Trophoblast cell (in vitro differentiated cells and primary cell): ENCODE data around the gene LRP1B.

Source experiments
- DNase-seq, 2 donors: peaks; one replicate each; pipeline ENCODE4 v3.0.0-alpha.2; 2016
- H2AFZ ChIP-seq: 2 replicates; pipeline ENCODE4 v1.6.1; 2013; ENCODE audit warnings: low read length, moderate library complexity, mild to moderate bottlenecking; ENCODE audit not compliant: insufficient read depth, poor library complexity
- H2AK5ac ChIP-seq: 2 replicates; pipeline ENCODE4 v1.6.1; 2013; ENCODE audit warnings: mild to moderate bottlenecking, low read length
- H2BK120ac ChIP-seq: 2 replicates; pipeline ENCODE4 v1.6.1; 2013; ENCODE audit warnings: low read length, mild to moderate bottlenecking, moderate library complexity; ENCODE audit not compliant: insufficient read depth, poor library complexity
- H2BK12ac ChIP-seq: 2 replicates; pipeline ENCODE4 v1.6.1; 2013; ENCODE audit warnings: mild to moderate bottlenecking, low read length, moderate library complexity
- H2BK5ac ChIP-seq: 2 replicates; pipeline ENCODE4 v1.6.1; 2013; ENCODE audit warnings: low read length, low read depth, moderate library complexity, mild to moderate bottlenecking; ENCODE audit not compliant: poor library complexity
- H3K14ac ChIP-seq: 2 replicates; pipeline ENCODE4 v1.6.1; 2013; ENCODE audit warnings: mild to moderate bottlenecking, low read length
- H3K18ac ChIP-seq: 2 replicates; pipeline ENCODE4 v1.6.1; 2013; ENCODE audit warnings: mild to moderate bottlenecking, low read length
- H3K23ac ChIP-seq: 2 replicates; pipeline ENCODE4 v1.6.1; 2013; ENCODE audit warnings: low read length
- H3K27ac ChIP-seq: 2 replicates; pipeline ENCODE4 v1.5.1; 2013; ENCODE audit warnings: low read depth, mild to moderate bottlenecking, inconsistent platforms, low read length, moderate library complexity
- H3K27me3 ChIP-seq: 2 replicates; pipeline ENCODE4 v1.6.1; 2013; ENCODE audit warnings: inconsistent platforms, mild to moderate bottlenecking, low read length, moderate library complexity; ENCODE audit not compliant: insufficient read depth
- H3K36me3 ChIP-seq, 2 experiments: 1 replicate in 1 of 2; 2 replicates in 1 of 2; pipeline ENCODE4 v1.6.1; 2013; ENCODE audit warnings: low read length in 2 of 2, mild to moderate bottlenecking in 2 of 2, moderate library complexity in 1 of 2; ENCODE audit not compliant: insufficient read depth in 2 of 2, control insufficient read depth in 1 of 2
- H3K4ac ChIP-seq: 2 replicates; pipeline ENCODE4 v1.6.1; 2013; ENCODE audit warnings: low read depth, mild to moderate bottlenecking, low read length, moderate library complexity
- H3K4me1 ChIP-seq, 2 experiments: 1 replicate in 1 of 2; 2 replicates in 1 of 2; pipeline ENCODE4 v1.6.1; 2013; ENCODE audit warnings: low read length in 2 of 2, mild to moderate bottlenecking in 2 of 2, moderate library complexity in 1 of 2; ENCODE audit not compliant: insufficient read depth in 2 of 2, control insufficient read depth in 1 of 2
- H3K4me2 ChIP-seq: 2 replicates; pipeline ENCODE4 v1.6.1; 2013; ENCODE audit warnings: inconsistent platforms, mild to moderate bottlenecking, low read length, moderate library complexity
- H3K4me3 ChIP-seq: 2 replicates; pipeline ENCODE4 v1.5.1; 2013; ENCODE audit warnings: mild to moderate bottlenecking, low read depth, low read length, inconsistent platforms
- H3K79me1 ChIP-seq: one replicate; pipeline ENCODE4 v1.6.1; 2013; ENCODE audit warnings: low read length
- H3K79me2 ChIP-seq: 2 replicates; pipeline ENCODE4 v1.6.1; 2013; ENCODE audit warnings: low read length, mild to moderate bottlenecking; ENCODE audit not compliant: control insufficient read depth, insufficient read depth, poor library complexity
- H3K9ac ChIP-seq: 2 replicates; pipeline ENCODE4 v1.6.1; 2013; ENCODE audit warnings: mild to moderate bottlenecking, low read length
- H3K9me3 ChIP-seq: 2 replicates; pipeline ENCODE4 v1.6.1; 2013; ENCODE audit warnings: low read depth, mild to moderate bottlenecking, control low read depth, inconsistent platforms, low read length; ENCODE audit not compliant: insufficient read depth
- H4K12ac ChIP-seq: 2 replicates; pipeline ENCODE4 v1.6.1; 2013; ENCODE audit warnings: low read depth, mild to moderate bottlenecking, low read length, moderate library complexity
- H4K8ac ChIP-seq: 2 replicates; pipeline ENCODE4 v1.6.1; 2013; ENCODE audit warnings: low read depth, mild to moderate bottlenecking, low read length, moderate library complexity
- H4K91ac ChIP-seq: one replicate; pipeline ENCODE4 v1.6.1; 2013; ENCODE audit warnings: low read depth, mild to moderate bottlenecking, low read length, moderate library complexity
- WGBS: extraction: QIAGEN DNeasy Blood & Tissue Kit; methylation state at CpG from one replicate; pipeline ENCODE4 v1.1.7; 2013; ENCODE audit warnings: missing lambda C conversion rate; ENCODE audit not compliant: insufficient read length, insufficient coverage; ENCODE audit errors: extremely low coverage; 5-methylcytosine and 5-hydroxymethylcytosine counted together

LRP1B gene

DNA sequence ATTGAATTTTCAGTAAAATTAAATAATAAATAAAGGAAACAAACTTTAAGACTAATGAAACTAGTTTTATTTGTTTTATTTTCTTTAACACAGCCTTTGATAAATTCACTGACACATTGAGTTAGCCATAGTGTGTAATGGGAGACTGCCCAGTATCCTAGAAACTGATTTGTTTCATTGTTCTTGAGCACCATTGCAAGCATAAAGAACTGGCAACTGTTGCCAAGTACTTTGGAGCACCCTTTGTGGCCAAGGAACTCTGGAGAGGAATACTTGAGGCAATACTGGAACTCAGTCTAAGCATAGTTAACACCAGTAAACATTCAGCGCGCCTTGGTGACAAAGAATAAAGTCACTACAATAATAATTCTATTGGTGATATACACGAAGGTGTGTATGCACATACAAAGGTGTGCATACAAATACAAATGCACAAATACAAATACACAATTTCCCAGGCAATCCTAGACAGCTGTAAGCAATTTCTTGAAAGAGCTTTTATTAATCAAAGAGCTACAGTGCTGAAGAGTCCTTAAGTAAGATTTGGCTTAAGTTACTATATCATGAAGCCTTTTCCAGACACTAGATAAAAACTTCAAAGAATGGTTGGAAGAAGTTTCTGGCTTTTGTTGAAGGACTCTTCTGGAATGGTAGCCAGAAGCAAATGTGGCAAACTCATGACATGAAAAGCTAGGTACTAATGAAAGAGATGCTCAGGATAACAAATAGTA is 1371.2 kb downstream of the LRP1B start:
- Histone ChIP-seq H4K91ac (no peak overlapping the region), H3K79me2 (no peaks in the 10 kb centered on the region), H2BK5ac (no peak overlapping the region), H3K4me1 (no peaks in the 10 kb centered on the region), H3K4ac (no peak overlapping the region), H3K4me3 (no peak overlapping the region), H3K79me1 (no peaks in the 10 kb centered on the region), H2BK12ac (no peak overlapping the region), H3K9me3 (no peaks in the 10 kb centered on the region), H3K18ac (no peak overlapping the region), H3K27ac (no peak overlapping the region), H3K9ac (no peak overlapping the region), H2AFZ (no peak overlapping the region), H3K4me2 (no peak overlapping the region), H2AK5ac (no peak overlapping the region), H4K8ac (no peak overlapping the region), H4K12ac (no peak overlapping the region), H3K23ac (no peak overlapping the region), H3K14ac (no peak overlapping the region), H2BK120ac (no peak overlapping the region), H3K27me3 (no peaks in the 10 kb centered on the region), H3K36me3 (no peaks in the 10 kb centered on the region)
- no peak for DNase-seq
- WGBS, result no CpG with 5 or more reads among the region's 3 CpGs

- Histone ChIP-seq H4K12ac (no peak overlapping the region), H3K4ac (no peak overlapping the region), H3K4me2 (no peak overlapping the region), H3K18ac (no peak overlapping the region), H4K8ac (no peak overlapping the region), H2AK5ac (no peak overlapping the region), H3K27me3 (no peaks in the 10 kb centered on the region), H2BK5ac (no peak overlapping the region), H2AFZ (no peak overlapping the region), H4K91ac (no peak overlapping the region), H3K79me1 (no peaks in the 10 kb centered on the region), H3K27ac (no peak overlapping the region), H3K23ac (no peak overlapping the region), H3K9me3 (no peaks in the 10 kb centered on the region), H3K9ac (no peak overlapping the region), H3K4me3 (no peak overlapping the region), H3K4me1 (no peaks in the 10 kb centered on the region), H3K36me3 (no peaks in the 10 kb centered on the region), H2BK120ac (no peak overlapping the region), H3K14ac (no peak overlapping the region), H3K79me2 (no peaks in the 10 kb centered on the region), H2BK12ac (no peak overlapping the region)
- no CpG with 5 or more reads among the region's 3 CpGs for WGBS
- DNase-seq, result peak; percentile 32 to 89
Measured at GRCh38 chr2:140747665-140748064, 1383.2 kb downstream of the LRP1B start.

DNA sequence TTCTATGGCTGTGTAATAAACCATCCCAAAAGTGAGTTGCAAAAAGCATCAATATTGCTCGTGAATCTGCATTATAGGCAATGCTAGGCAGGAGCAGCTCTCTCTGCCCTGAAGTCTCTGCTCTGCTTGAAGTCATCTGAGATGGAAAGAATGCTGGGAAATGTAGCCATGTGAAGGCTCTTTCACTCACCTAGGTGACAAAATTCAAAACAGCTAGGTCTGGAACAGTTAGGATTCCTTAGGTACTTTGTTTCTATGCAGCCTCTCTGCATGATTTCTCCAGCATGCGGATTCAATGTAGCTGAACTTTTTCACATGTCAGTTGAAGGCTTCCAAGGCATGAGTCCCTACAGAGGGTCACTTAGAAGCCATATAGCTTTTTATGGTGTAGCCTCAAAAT is 1383.7 kb downstream of the LRP1B start:
- Histone ChIP-seq H2AFZ (no peak overlapping the region), H3K27me3 (no peaks in the 10 kb centered on the region), H3K79me1 (no peaks in the 10 kb centered on the region), H2BK120ac (no peak overlapping the region), H3K18ac (no peak overlapping the region), H3K27ac (no peak overlapping the region), H3K4me3 (no peak overlapping the region), H3K4ac (no peak overlapping the region), H3K9ac (no peak overlapping the region), H3K36me3 (no peaks in the 10 kb centered on the region), H3K23ac (peak overlapping the region; percentile 94), H3K4me2 (no peak overlapping the region), H4K12ac (no peak overlapping the region), H2AK5ac (no peak overlapping the region), H2BK12ac (no peak overlapping the region), H3K9me3 (no peaks in the 10 kb centered on the region), H3K79me2 (no peaks in the 10 kb centered on the region), H3K4me1 (no peaks in the 10 kb centered on the region), H3K14ac (no peak overlapping the region), H4K91ac (no peak overlapping the region), H2BK5ac (no peak overlapping the region), H4K8ac (no peak overlapping the region)
- no CpG with 5 or more reads among the region's 2 CpGs for WGBS
- peak; percentile 2 to 73 for DNase-seq

DNA sequence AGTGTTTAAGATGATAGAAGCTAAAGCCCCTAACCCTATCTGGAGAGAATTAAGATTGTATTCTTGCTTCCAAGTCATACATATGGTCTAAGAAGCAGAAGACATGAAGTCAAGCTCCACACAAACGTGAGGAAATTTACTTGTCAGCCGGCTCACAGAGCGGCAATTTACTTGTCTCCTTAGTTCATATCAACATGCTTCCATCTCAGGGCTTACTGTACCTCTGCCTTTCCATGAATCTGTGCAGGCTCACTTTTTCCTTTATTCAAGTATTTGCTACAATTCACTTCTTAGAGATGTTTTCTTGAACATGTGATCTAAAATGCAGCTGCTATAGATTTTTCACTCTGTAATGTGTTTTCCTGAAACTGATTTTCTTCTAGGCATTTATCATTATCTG is 1386.4 kb downstream of the LRP1B start:
- no peak overlapping the region for H4K8ac ChIP-seq
- no peak overlapping the region for H2AK5ac ChIP-seq
- H3K79me2 ChIP-seq, result no peaks in the 10 kb centered on the region
- H2BK120ac ChIP-seq, result no peak overlapping the region
- no peaks in the 10 kb centered on the region for H3K27me3 ChIP-seq
- no peak overlapping the region for H3K4me3 ChIP-seq
- H3K4me2 ChIP-seq, result no peak overlapping the region
- no peak overlapping the region for H4K12ac ChIP-seq
- no peak overlapping the region for H3K23ac ChIP-seq
- H2BK5ac ChIP-seq, result no peak overlapping the region
- no CpG with 5 or more reads among the region's 3 CpGs for WGBS
- H2BK12ac ChIP-seq, result no peak overlapping the region
- H3K18ac ChIP-seq, result no peak overlapping the region
- H3K27ac ChIP-seq, result no peak overlapping the region
- no peak overlapping the region for H2AFZ ChIP-seq
- no peak overlapping the region for H3K14ac ChIP-seq
- no peaks in the 10 kb centered on the region for H3K9me3 ChIP-seq
- no peaks in the 10 kb centered on the region for H3K4me1 ChIP-seq
- no peaks in the 10 kb centered on the region for H3K79me1 ChIP-seq
- no peak for DNase-seq
- H3K9ac ChIP-seq, result no peak overlapping the region
- no peaks in the 10 kb centered on the region for H3K36me3 ChIP-seq
- no peak overlapping the region for H4K91ac ChIP-seq
- no peak overlapping the region for H3K4ac ChIP-seq
